Suprapubic skin (tissue), 4 donors: ENCODE results near the gene RHOJ. TPM values are rescaled to one million over a fixed set of nuclear protein-coding genes. Genes with fewer than 3 reads are reported as not detected.
A peak's percentile ranks its signal among the peaks of the same experiment; 100 is the strongest.

ENCODE experiments used
- DNase-seq, 2 donors: peaks; one replicate each; pipeline ENCODE4 v3.0.0-alpha.2; 2019; ENCODE audit warnings: low spot score in 2 of 2
- H3K27ac ChIP-seq: fragments of 200-600 bp; sonication (generic); one replicate; pipeline ENCODE4 v1.5.1; 2019
- H3K27me3 ChIP-seq: fragments of 200-600 bp; sonication (generic); one replicate; pipeline ENCODE4 v1.5.1; 2019
- H3K36me3 ChIP-seq: fragments of 200-600 bp; sonication (generic); one replicate; pipeline ENCODE4 v1.5.1; 2019
- H3K4me1 ChIP-seq: fragments of 200-600 bp; sonication (generic); one replicate; pipeline ENCODE4 v1.5.1; 2019
- H3K4me3 ChIP-seq: fragments of 200-600 bp; sonication (generic); one replicate; pipeline ENCODE4 v1.5.1; 2019; ENCODE audit warnings: mild to moderate bottlenecking
- H3K9me3 ChIP-seq: fragments of 200-600 bp; sonication (generic); one replicate; pipeline ENCODE4 v1.5.1; 2019
- CTCF ChIP-seq, 2 donors: fragments of 200-600 bp in 1 of 2; fragments of 450-650 bp in 1 of 2; sonication (generic) in 1 of 2; IDR thresholded peaks; one replicate each; pipeline ENCODE4 v1.5.1; 2016 to 2019; ENCODE audit warnings: antibody characterized with exemption in 2 of 2, mild to moderate bottlenecking in 1 of 2, moderate library complexity in 1 of 2
- EP300 ChIP-seq: sonication (generic); formaldehyde crosslinking; IDR thresholded peaks from one replicate; pipeline ENCODE4 v1.6.1; 2017; ENCODE audit warnings: antibody characterized with exemption
- POLR2A ChIP-seq, 2 donors: fragments of 450-650 bp; IDR thresholded peaks; one replicate each; pipeline ENCODE4 v1.6.1; 2017; ENCODE audit warnings: antibody characterized with exemption in 2 of 2, mild to moderate bottlenecking in 2 of 2, moderate library complexity in 2 of 2
- POLR2AphosphoS5 ChIP-seq, 3 donors: sonication (generic); formaldehyde crosslinking; IDR thresholded peaks; one replicate each; pipeline ENCODE4 v1.6.1; 2017; ENCODE audit warnings: antibody characterized with exemption in 3 of 3
- WGBS: methylation state at CpG from one replicate; pipeline ENCODE4 v1.1.5; 2018; 5-methylcytosine and 5-hydroxymethylcytosine counted together
- total RNA-seq, 4 donors: library from RNA; depleted of rRNA; stranded (reverse); fragments of >200 nt; gene quantifications; one replicate each; pipeline ENCODE4 v1.1.0, GENCODE V29; 2016

RHOJ gene
- total RNA-seq, 4 donors from 2014 or later: 1.2 to 4.4 (median 2.5) TPM

GRCh38 chr14:63205866-63206265 is 1.6 kb downstream of the RHOJ start:
- TF ChIP-seq EP300 (no peak), POLR2AphosphoS5 (IDR thresholded peaks at IDR 0.05) (no peak), POLR2A (IDR thresholded peaks at IDR 0.05) (no peak), CTCF (IDR thresholded peaks at IDR 0.05) (no peak)
- Histone ChIP-seq H3K27ac (peak overlapping the region; percentile 75), H3K27me3 (no peaks in the 10 kb centered on the region), H3K9me3 (no peaks in the 10 kb centered on the region), H3K36me3 (no peaks in the 10 kb centered on the region), H3K4me3 (peak overlapping the region; percentile 47), H3K4me1 (peaks cover 6% of the 10 kb centered on the region)
- no peak for DNase-seq

- peaks cover under 1% of the 10 kb centered on the region for H3K4me1 ChIP-seq
- no peaks in the 10 kb centered on the region for H3K36me3 ChIP-seq
- no peaks in the 10 kb centered on the region for H3K9me3 ChIP-seq
- H3K27me3 ChIP-seq: no peaks in the 10 kb centered on the region
- no peak overlapping the region for H3K4me3 ChIP-seq
- WGBS: 91% methylated on average over 1 of the region's 1 CpG
- TF ChIP-seq POLR2A (IDR thresholded peaks at IDR 0.05) (no peak), CTCF (IDR thresholded peaks at IDR 0.05) (no peak), EP300 (no peak), POLR2AphosphoS5 (IDR thresholded peaks at IDR 0.05) (no peak)
- no peak for DNase-seq
- H3K27ac ChIP-seq: no peak overlapping the region
Measured at GRCh38 chr14:63209160-63209559, 4.9 kb downstream of the RHOJ start.

- DNase-seq: no peak
- H3K4me1 ChIP-seq: peaks cover 3% of the 10 kb centered on the region
- TF ChIP-seq POLR2A (IDR thresholded peaks at IDR 0.05) (no peak), CTCF (IDR thresholded peaks at IDR 0.05) (no peak), EP300 (no peak), POLR2AphosphoS5 (IDR thresholded peaks at IDR 0.05) (no peak)
- H3K36me3 ChIP-seq: no peaks in the 10 kb centered on the region
- no peaks in the 10 kb centered on the region for H3K27me3 ChIP-seq
- H3K9me3 ChIP-seq: no peaks in the 10 kb centered on the region
- no peak overlapping the region for H3K27ac ChIP-seq
- no peak overlapping the region for H3K4me3 ChIP-seq
- 0% methylated on average over 1 of the region's 1 CpG for WGBS
Measured at GRCh38 chr14:63210812-63211211, 6.6 kb downstream of the RHOJ start.

GRCh38 chr14:63212209-63212608 is 8.0 kb downstream of the RHOJ start:
- 81% methylated on average over 2 of the region's 2 CpGs for WGBS
- no peak overlapping the region for H3K27ac ChIP-seq
- no peak for DNase-seq
- TF ChIP-seq CTCF (IDR thresholded peaks at IDR 0.05) (no peak), POLR2AphosphoS5 (IDR thresholded peaks at IDR 0.05) (no peak), POLR2A (IDR thresholded peaks at IDR 0.05) (no peak), EP300 (no peak)
- no peaks in the 10 kb centered on the region for H3K36me3 ChIP-seq
- no peaks in the 10 kb centered on the region for H3K9me3 ChIP-seq
- H3K4me3 ChIP-seq: no peak overlapping the region
- H3K27me3 ChIP-seq: no peaks in the 10 kb centered on the region
- H3K4me1 ChIP-seq: peaks cover 3% of the 10 kb centered on the region

GRCh38 chr14:63212776-63213500 is 8.7 kb downstream of the RHOJ start:
- WGBS: 94% methylated on average over 2 of the region's 2 CpGs
- no peaks in the 10 kb centered on the region for H3K27me3 ChIP-seq
- H3K9me3 ChIP-seq: no peaks in the 10 kb centered on the region
- no peak for TF ChIP-seq POLR2AphosphoS5 (IDR thresholded peaks at IDR 0.05)
- no peak for TF ChIP-seq EP300
- no peak for TF ChIP-seq CTCF (IDR thresholded peaks at IDR 0.05)
- no peak for TF ChIP-seq POLR2A (IDR thresholded peaks at IDR 0.05)
- no peaks in the 10 kb centered on the region for H3K36me3 ChIP-seq
- H3K4me1 ChIP-seq: peaks cover 3% of the 10 kb centered on the region
- no peak overlapping the region for H3K27ac ChIP-seq
- DNase-seq: no peak
- H3K4me3 ChIP-seq: no peak overlapping the region
